Activated T-helper 1 cell treated with anti-CD3 and anti-CD28 coated beads, Interleukin-12 subunit alpha, Interleukin-12 subunit beta, Interleukin-2, Interleukin-4 antibody, amounts not matched to agents 30 ng/mL and 10 ng/mL and 1 ng/mL, durations not matched to agents 14 hours and 24 hours and 36 hours (primary cell): Measurements from ENCODE around the gene AP5S1. TPM values are rescaled to one million over a fixed set of nuclear protein-coding genes. Genes with fewer than 3 reads are reported as not detected.
"Not testable (repeated sequence)": the region's sequence is repeated elsewhere in the genome, so short reads cannot be mapped to it uniquely, and the experiment has no call there.

Source experiments
- DNase-seq: peaks from one replicate; pipeline ENCODE4 v3.0.0; 2021; ENCODE audit warnings: low spot score
- H3K27ac Mint-ChIP-seq: one replicate; pipeline ENCODE4 v1.8.0; 2021; ENCODE audit warnings: mild to moderate bottlenecking, mixed read lengths
- H3K27me3 Mint-ChIP-seq: one replicate; pipeline ENCODE4 v1.8.0; 2022; ENCODE audit warnings: mild to moderate bottlenecking, moderate library complexity, mixed read lengths; ENCODE audit not compliant: insufficient read depth
- H3K36me3 Mint-ChIP-seq: one replicate; pipeline ENCODE4 v1.8.0; 2021; ENCODE audit warnings: low read depth, mixed read lengths
- H3K4me1 Mint-ChIP-seq: one replicate; pipeline ENCODE4 v1.8.0; 2021; ENCODE audit warnings: low read depth, mixed read lengths
- H3K4me3 Mint-ChIP-seq: one replicate; pipeline ENCODE4 v1.8.0; 2021; ENCODE audit warnings: mild to moderate bottlenecking, moderate library complexity, mixed read lengths
- H3K9me3 Mint-ChIP-seq: one replicate; pipeline ENCODE4 v1.8.0; 2021; ENCODE audit warnings: mixed read lengths
- intact Hi-C: fragments of 100-400 bp; cut with micrococcal nuclease; formaldehyde crosslinking; loops from one replicate; pipeline ENCODE4 v1.15.1; 2024
- total RNA-seq: library from RNA; stranded (reverse); gene quantifications from 2 replicates; pipeline ENCODE4 v1.2.3, GENCODE V29; 2022

Gene AP5S1
- total RNA-seq, 1 donor from 2014 or later: 15.0 TPM

DNA sequence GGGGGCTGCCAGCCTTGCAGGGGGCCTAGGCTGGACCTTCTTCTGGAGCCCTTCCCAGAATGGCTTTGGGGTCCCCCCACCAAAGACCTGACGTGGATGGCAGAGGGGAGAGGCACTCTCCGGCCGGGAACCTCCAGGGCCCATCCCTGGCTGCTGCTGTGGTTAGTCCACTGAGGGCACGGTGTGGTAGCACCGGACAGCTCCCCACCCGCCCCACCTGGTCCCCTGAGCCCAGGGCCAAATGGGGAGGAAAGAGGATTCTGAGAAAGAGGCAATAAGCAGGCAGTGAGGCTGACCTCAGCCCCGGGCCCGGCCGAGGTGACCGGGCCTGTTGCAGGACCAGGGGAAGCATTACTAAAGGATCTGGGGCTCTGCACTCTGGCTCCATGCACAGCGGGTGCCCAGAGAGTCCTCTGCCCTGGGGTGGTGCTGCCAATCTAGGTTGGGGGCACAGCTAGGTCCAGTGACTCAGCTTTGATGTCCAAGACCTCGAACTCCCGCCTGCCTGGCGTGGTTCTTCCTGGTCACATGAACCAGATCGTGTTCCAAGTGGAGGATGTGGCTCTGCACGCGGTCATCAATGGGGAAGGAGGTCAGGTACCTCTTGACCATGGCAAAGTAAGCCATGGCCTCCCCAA, 36.0 kb upstream of the AP5S1 start:
- DNase-seq: no peak
- Mint-ChIP-seq H3K27me3 (peaks cover 10% of the 10 kb centered on the region), H3K27ac (no peak overlapping the region), H3K36me3 (peaks cover 8% of the 10 kb centered on the region), H3K4me1 (peaks cover 54% of the 10 kb centered on the region), H3K4me3 (peak overlapping the region; percentile 74), H3K9me3 (no peaks in the 10 kb centered on the region)
- intact Hi-C loops: no loop called here

DNA sequence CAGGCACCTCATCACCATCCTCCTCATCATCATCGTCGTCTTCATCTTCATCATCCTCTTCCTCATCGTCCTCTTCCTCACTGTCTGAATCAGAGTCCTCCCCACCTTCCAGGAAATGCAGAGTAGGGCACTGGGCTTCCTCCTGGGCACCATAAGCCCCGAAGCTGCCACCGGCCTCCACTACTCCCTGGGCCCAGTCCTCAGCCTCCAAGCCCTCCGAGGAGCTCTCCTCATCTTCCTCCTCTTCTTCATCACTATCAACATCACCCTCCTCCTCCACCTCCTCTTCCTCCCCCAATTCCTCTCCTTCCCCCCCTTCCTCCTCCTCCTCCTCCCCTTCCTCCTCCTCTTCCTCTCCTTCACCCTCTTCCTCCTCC, 35.5 kb upstream of the AP5S1 start:
- H3K4me1 Mint-ChIP-seq: peaks cover 54% of the 10 kb centered on the region
- H3K27me3 Mint-ChIP-seq: peaks cover 5% of the 10 kb centered on the region
- no peaks in the 10 kb centered on the region for H3K9me3 Mint-ChIP-seq
- intact Hi-C loops: no loop called here
- DNase-seq: no peak
- peak overlapping the region; percentile 74 for H3K4me3 Mint-ChIP-seq
- H3K27ac Mint-ChIP-seq: no peak overlapping the region
- H3K36me3 Mint-ChIP-seq: peaks cover 8% of the 10 kb centered on the region

DNA sequence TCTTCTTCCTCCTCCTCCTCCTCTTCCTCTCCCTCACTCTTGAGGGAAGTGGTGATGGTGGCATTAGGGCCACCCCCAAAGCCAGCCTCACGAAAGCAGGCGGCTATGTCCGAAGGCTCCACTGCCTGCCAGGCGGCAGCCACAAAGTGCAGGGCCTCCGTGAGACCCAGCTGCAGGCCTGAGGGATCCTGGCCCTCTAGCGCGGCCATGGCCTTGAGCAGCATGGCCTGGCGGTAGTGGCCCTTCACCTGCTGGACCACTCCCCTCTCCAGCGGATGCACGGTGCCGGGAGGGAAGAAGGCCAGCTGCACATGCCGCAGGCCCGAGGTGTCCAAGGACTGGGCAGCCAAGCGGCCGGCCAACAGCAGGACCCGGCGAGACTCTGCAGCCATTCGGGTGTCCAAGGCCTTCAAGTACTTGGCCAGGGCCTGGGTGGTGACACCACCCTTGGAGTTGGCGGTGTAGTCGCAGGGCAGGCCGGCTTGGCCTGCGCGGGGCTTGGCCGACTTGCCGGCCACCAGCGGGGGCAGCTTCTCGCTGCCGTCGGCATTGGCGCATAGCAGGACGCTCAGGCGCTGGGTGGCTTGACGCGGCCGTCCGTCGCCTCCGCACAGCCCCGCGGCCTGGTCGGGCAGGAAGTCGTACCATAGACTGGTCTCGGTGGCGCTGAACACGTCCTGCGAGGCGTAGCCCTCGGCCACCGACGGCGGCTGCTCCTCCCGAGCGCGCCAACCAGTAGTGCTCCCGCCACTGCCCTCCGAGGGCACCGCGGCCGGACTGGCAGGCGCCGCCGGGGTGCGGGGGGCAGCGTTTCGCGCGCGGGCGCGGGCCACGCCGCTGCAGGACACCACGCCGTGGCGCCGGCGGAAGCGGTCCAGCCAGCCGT, 34.9 kb upstream of the AP5S1 start:
- intact Hi-C loops: loop anchor here (1.0 to 2.0 kb wide), 5 partner anchors 17 to 299 kb away; partner anchors contain the start of genes AP5S1 and MAVS
- Mint-ChIP-seq H3K4me3 (peak overlapping the region; percentile 86), H3K27ac (peak overlapping the region; percentile 63), H3K36me3 (peaks cover 8% of the 10 kb centered on the region), H3K9me3 (no peaks in the 10 kb centered on the region), H3K4me1 (peaks cover 52% of the 10 kb centered on the region), H3K27me3 (peaks cover 4% of the 10 kb centered on the region)
- DNase-seq: no peak

DNA sequence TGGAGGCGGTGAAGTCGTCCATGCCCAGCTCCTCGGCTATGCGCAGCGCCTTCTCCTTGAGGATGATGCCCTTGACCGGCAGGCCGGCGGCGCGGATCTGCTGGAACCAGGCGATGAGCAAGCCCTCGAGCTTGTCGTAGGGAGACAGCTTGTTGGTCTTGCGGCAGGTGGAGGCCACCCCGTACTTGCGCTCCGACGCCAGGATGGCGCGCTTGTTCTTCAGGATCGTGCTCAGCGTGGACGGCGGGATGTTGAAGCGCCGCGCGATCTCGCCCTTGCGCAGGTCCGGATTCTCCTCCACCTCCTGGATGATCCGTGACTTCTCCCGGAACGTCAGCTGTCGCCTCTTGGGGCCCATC, 34.2 kb upstream of the AP5S1 start:
- peaks cover 1% of the 10 kb centered on the region for H3K27me3 Mint-ChIP-seq
- H3K27ac Mint-ChIP-seq: peak overlapping the region; percentile 70
- H3K4me3 Mint-ChIP-seq: peak overlapping the region; percentile 86
- no peaks in the 10 kb centered on the region for H3K9me3 Mint-ChIP-seq
- intact Hi-C loops: loop anchor here (1.0 to 2.0 kb wide), 5 partner anchors 18 to 299 kb away; partner anchors contain the start of genes AP5S1 and MAVS
- DNase-seq: no peak
- peaks cover 46% of the 10 kb centered on the region for H3K4me1 Mint-ChIP-seq
- H3K36me3 Mint-ChIP-seq: peaks cover 8% of the 10 kb centered on the region

DNA sequence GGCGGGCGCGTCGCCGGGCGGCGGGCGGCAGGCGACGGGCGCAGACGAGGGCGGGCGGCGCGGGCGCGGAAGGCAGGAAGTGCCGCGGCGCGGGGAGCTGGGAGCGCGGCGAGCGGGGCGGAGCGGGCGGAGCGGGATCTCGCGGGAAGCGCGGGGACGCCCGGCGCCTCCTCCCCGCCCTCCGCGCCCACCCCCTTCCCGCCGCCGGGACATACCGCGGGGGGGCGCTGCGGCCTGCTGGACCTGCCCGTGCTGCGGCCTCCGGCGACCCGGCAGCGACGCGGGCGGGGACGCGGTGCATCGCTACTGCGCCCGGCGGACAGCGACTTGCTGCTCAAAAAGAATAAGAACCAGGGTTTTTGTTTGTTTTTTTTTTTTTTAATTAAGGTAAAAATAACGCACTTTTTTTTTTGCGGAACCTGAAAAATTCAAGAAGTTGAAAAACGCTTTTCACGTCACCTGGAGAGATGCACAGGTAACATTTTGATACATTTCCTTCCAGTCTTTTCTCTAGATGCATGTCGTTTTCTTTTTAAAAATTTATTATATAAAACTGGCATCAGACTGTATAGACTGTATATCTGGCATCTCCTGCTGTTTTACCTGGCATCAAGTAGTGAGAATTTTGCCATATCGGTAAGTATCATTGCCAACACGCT, 33.6 kb upstream of the AP5S1 start, which contains the start of gene CENPB:
Gene CENPB (minus strand): TSS at position 76 of the 659 bp plus-strand sequence. CDS start 257 bp downstream, outside the sequence.
- Mint-ChIP-seq H3K9me3 (no peaks in the 10 kb centered on the region), H3K36me3 (peaks cover 8% of the 10 kb centered on the region), H3K4me1 (peaks cover 39% of the 10 kb centered on the region), H3K4me3 (peak within 1 kb of the TSS; percentile 86), H3K27me3 (no peaks in the 10 kb centered on the region), H3K27ac (peak within 1 kb of the TSS; percentile 70)
- peak; percentile 88 for DNase-seq
- intact Hi-C loops: loop anchor here (1.0 to 2.0 kb wide), 7 partner anchors 9 to 298 kb away; partner anchors contain the start of genes AP5S1 and MAVS

DNA sequence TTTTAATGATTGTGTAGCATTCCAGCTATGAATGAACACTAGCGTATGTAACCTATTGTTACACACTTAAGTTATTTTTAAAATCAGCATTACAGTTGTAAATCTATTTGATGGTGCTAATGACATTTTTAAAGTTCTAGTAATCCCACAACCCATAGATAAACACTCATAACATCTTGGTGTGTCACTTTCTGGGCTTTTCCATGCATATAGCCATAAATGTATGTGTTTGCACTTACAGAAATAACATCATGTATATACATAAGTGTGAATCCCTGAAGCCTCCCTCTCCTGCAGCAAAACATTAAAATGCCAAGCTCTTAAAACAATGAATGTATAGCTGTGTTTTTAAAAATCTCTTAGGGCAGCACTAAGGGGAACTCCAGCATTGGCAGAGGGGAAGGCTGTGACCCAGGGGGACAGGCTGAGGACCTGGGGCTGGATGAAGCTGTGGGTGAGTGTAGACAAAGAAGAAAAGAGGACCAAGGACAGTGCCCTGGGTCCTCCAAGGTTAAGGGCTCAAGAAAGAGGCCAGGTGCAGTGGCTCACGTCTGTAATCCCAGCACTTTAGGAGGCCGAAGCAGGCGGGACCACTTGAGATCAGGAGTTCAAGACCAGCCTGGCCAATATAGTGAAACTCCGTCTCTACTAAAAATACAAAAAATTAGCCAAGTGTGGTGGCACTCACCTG, 32.9 kb upstream of the AP5S1 start:
- intact Hi-C loops: loop anchor here (1.0 to 2.0 kb wide), 5 partner anchors 8 to 297 kb away; partner anchors contain the start of gene MAVS
- Mint-ChIP-seq H3K4me3 (peak overlapping the region; percentile 77), H3K9me3 (no peaks in the 10 kb centered on the region), H3K4me1 (peaks cover 38% of the 10 kb centered on the region), H3K36me3 (peaks cover 8% of the 10 kb centered on the region), H3K27me3 (no peaks in the 10 kb centered on the region), H3K27ac (peak overlapping the region; percentile 34)
- no peak for DNase-seq

DNA sequence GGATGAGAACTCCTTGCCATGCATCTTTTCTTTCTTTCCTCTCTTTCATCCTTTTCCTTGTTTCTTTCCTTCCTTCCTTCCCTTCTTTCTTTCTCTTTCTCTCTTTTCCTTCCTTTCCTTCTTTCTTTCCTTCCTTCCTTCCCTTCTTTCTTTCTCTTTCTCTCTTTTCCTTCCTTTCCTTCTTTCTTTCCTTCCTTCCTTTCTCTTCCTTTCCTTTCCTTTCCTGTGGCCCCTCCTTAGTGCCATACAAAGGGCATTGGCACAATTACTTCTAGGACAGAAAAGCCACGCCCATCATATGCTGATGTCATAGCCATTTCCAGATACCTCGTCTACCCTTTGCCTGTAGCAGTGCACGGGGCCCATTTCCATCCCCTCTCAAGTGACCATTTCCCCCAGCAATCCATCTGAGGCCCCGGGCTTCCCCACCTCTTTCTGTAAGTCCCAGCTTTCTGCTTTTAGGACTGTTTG, 31.6 kb upstream of the AP5S1 start:
- no peaks in the 10 kb centered on the region for H3K9me3 Mint-ChIP-seq
- intact Hi-C loops: no loop called here
- H3K27ac Mint-ChIP-seq: no peak overlapping the region
- peaks cover 31% of the 10 kb centered on the region for H3K4me1 Mint-ChIP-seq
- H3K4me3 Mint-ChIP-seq: peak overlapping the region; percentile 63
- H3K27me3 Mint-ChIP-seq: no peaks in the 10 kb centered on the region
- DNase-seq: no peak
- H3K36me3 Mint-ChIP-seq: peaks cover 6% of the 10 kb centered on the region

DNA sequence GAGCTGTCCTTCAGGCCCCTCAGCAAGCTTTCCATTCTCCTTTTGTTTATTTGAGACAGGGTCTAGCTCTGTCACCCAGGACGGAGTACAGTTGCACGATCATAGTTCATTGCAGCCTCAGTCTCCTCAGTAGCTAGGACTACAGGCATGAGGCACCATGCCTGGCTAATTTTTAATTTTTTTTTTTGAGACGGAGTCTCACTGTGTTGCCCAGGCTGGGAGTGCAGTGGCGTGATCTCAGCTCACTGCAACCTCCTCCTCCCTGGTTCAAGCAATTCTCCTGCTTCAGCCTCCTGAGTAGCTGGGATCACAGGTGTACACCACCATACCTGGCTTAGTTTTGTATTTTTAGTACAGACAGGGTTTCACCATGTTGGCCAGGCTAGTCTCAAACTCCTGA, 31.1 kb upstream of the AP5S1 start:
- Mint-ChIP-seq H3K4me1 (peaks cover 30% of the 10 kb centered on the region), H3K4me3 (peak overlapping the region; percentile 63)
- DNase-seq, H3K36me3 Mint-ChIP-seq, H3K9me3 Mint-ChIP-seq, H3K27me3 Mint-ChIP-seq, intact Hi-C loops, H3K27ac Mint-ChIP-seq: not testable (repeated sequence)

DNA sequence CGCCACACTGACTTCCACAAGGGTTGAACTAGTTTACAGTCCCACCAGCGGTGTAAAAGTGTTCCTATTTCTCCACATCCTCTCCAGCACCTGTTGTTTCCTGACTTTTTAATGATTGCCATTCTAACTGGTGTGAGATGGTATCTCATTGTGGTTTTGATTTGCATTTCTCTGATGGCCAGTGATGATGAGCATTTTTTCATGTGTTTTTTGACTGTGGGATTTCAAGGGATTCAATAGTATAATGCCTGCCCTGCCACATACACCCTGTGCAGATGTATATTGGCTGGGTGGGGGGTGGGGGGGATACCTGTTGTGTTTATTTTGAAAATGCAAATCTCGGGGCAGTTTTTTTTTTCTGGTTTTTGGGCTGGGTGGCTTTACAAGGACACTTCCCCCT, 26.2 kb upstream of the AP5S1 start:
- not testable (repeated sequence) for H3K9me3 Mint-ChIP-seq, H3K4me3 Mint-ChIP-seq, DNase-seq, H3K27ac Mint-ChIP-seq, H3K27me3 Mint-ChIP-seq
- intact Hi-C loops: loop anchor here (10.0 kb wide), 1 partner anchor 1331 kb away; the partner anchor contains the start of gene CDS2
- Mint-ChIP-seq H3K4me1 (peaks cover 32% of the 10 kb centered on the region), H3K36me3 (peaks cover 14% of the 10 kb centered on the region)

DNA sequence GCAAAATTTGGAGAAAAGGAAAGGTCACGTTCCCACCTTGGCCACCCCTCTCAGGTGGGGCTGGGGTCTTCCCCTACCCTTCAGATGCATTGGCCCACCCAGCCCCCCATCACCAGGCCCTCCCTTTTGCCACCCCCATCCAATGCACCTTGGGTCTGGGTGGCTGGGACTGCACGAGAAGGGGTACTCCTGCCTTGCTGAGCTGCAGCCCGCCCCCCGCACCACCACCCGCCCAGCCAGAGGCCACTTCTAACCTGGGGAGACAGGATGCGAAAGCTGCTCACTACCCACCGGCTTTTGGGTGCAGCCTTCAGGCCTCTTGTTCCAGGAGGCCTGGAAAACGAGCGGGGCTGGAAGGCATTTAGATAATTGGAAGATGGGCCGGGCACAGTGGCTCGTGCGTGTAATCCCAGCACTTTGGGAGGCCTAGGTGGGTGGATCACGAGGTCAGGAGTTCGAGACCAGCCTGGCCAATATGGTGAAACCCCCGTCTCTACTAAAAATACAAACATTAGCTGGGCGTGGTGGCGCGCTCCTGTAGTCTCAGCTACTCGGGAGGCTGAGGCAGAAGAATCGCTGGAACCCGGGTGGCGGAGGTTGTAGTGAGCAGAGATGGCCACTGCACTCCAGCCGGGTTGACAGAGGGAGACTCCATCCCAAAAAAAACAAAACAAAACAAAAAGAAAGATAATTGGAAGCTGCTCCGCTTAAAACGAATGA, 25.5 kb upstream of the AP5S1 start:
- DNase-seq: no peak
- no peaks in the 10 kb centered on the region for H3K9me3 Mint-ChIP-seq
- H3K27me3 Mint-ChIP-seq: no peaks in the 10 kb centered on the region
- peak overlapping the region; percentile 96 for H3K27ac Mint-ChIP-seq
- intact Hi-C loops: loop anchor here (1.0 to 10.0 kb wide), 3 partner anchors 8 to 1330 kb away; partner anchors contain the start of genes AP5S1 and CDS2
- peak overlapping the region; percentile 93 for H3K4me3 Mint-ChIP-seq
- H3K36me3 Mint-ChIP-seq: peaks cover 16% of the 10 kb centered on the region
- H3K4me1 Mint-ChIP-seq: peaks cover 39% of the 10 kb centered on the region

DNA sequence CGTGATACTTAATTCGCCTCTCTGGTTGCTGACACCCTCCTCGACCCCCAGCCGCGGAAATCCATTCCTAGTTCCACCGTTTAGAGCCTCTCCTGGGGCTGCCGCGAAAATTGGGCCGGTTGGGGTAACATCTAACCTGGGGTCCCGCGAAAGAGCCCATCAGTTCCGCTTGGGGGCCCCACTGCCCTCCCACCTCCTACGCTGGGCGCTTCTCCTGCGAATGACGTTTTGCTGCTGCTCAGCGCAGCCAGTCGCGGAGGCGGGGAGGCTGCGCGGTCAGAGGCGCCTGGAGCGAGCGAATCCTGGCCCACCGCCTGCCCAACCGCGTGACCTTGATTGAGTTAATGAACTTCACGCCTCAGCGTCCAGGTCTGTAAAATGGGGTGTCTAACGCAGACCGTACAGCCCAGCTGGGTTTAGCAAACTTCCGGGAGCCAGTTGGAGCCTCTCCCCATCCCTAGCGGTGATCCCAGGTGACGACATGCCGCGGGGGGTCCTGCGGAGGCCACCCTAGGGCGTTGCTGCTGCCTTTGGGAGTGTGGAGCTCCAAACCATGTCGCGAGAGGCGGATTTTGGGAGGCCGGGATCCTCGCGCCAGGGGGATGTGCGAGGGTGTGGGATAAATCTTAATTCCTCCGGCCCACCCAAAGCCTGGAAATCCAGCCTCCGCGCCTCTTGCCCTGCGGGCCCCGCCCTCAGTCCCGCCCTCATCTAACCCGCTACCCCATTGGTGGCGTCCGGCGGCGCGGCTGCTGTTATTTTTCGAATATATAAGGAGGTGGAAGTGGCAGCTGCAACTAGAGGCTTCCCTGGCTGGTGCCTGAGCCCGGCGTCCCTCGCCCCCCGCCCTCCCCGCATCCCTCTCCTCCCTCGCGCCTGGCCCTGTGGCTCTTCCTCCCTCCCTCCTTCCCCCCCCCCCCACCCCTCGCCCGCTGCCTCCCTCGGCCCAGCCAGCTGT, 24.6 kb upstream of the AP5S1 start, which contains the start of gene CDC25B:
Gene CDC25B (plus strand): TSS at position 800 of the 958 bp plus-strand sequence. CDS start 222 bp downstream, outside the sequence.
- Mint-ChIP-seq H3K4me1 (peaks cover 47% of the 10 kb centered on the region), H3K9me3 (no peaks in the 10 kb centered on the region), H3K27ac (peak within 1 kb of the TSS; percentile 96), H3K27me3 (no peaks in the 10 kb centered on the region), H3K4me3 (peak within 1 kb of the TSS; percentile 93), H3K36me3 (peaks cover 20% of the 10 kb centered on the region)
- DNase-seq: peak; percentile 81
- intact Hi-C loops: loop anchor here (1.0 to 10.0 kb wide), 7 partner anchors 8 to 1329 kb away; partner anchors contain the start of genes ADISSP, AP5S1, CDS2 and PANK2
